WI38 (cell line): ENCODE measurements around the gene AKNA.

ENCODE experiments used
- H3K4me3 ChIP-seq: 2 replicates; pipeline ENCODE4 v1.5.1; 2011; ENCODE audit warnings: low read depth, mild to moderate bottlenecking, control low read depth, low read length
- CTCF ChIP-seq: IDR thresholded peaks from 2 replicates; pipeline ENCODE4 v1.5.1; 2012; ENCODE audit warnings: low read depth, mild to moderate bottlenecking, control low read depth, low read length

Gene AKNA

GRCh38 chr9:114431003-114431402, 43.2 kb upstream of the AKNA start:
- TF ChIP-seq CTCF, result no peak
- no peak overlapping the region for H3K4me3 ChIP-seq

- TF ChIP-seq CTCF, result no peak
Observed at GRCh38 chr9:114430457-114430856, 42.7 kb upstream of the AKNA start.

GRCh38 chr9:114429488-114429887, 41.7 kb upstream of the AKNA start:
- H3K4me3 ChIP-seq, result no peak overlapping the region
- TF ChIP-seq CTCF, result no peak

More at GRCh38 chr9:114430457-114430856, 42.7 kb upstream of the AKNA start:
- no peak overlapping the region for H3K4me3 ChIP-seq

- no peak overlapping the region for H3K4me3 ChIP-seq
- no peak for TF ChIP-seq CTCF
Observed at GRCh38 chr9:114428466-114428865, 40.7 kb upstream of the AKNA start.

GRCh38 chr9:114427644-114428043, 39.9 kb upstream of the AKNA start:
- no peak overlapping the region for H3K4me3 ChIP-seq
- no peak for TF ChIP-seq CTCF

- H3K4me3 ChIP-seq, result no peak overlapping the region
- TF ChIP-seq CTCF, result no peak
Observed at GRCh38 chr9:114426046-114426948, 38.5 kb upstream of the AKNA start.

- TF ChIP-seq CTCF, result no peak
- H3K4me3 ChIP-seq, result no peak overlapping the region
Observed at GRCh38 chr9:114425126-114425525, 37.3 kb upstream of the AKNA start.
